ENCODE results near the gene CLASP2. TPM values are rescaled to one million over a fixed set of nuclear protein-coding genes. Genes with fewer than 3 reads are reported as not detected.
"Not testable (repeated sequence)": the region's sequence is repeated elsewhere in the genome, so short reads cannot be mapped to it uniquely, and the experiment has no call there.

The CLASP2 gene
- total RNA-seq, 2 donors from 2014 or later, result 34.8 to 47.8 TPM

GRCh38 chr3:33482111-33482521 is 235.9 kb downstream of the CLASP2 start:
- H3K36me3 ChIP-seq (replicated peaks in 1 of 2; ENCODE audit: insufficient read depth in 1 of 2, low read depth in 2 of 2), result no peaks in the 10 kb centered on the region
- DNase-seq, result peak in 1 of 4 donors; percentile 16
- intact Hi-C loops (cut with DNase I), result no loop called here
- no peak overlapping the region for H3K4me3 ChIP-seq
- TF ChIP-seq CTCF (IDR thresholded peaks at IDR 0.05), result no peak
- no peak for TF ChIP-seq POLR2A (IDR thresholded peaks at IDR 0.05)
- H3K9me3 ChIP-seq, result no peaks in the 10 kb centered on the region
- H3K27ac ChIP-seq, result peak overlapping the region in 3 of 4 donors; percentile 6 to 64 (median 37)
- 4 to 19% methylated on average over 1 of the region's 1 CpG for WGBS, 2 donors
- ATAC-seq, result peak; percentile 71
- peaks cover 18% of the 10 kb centered on the region for H3K4me1 ChIP-seq
- H3K27me3 ChIP-seq, result no peaks in the 10 kb centered on the region

DNA sequence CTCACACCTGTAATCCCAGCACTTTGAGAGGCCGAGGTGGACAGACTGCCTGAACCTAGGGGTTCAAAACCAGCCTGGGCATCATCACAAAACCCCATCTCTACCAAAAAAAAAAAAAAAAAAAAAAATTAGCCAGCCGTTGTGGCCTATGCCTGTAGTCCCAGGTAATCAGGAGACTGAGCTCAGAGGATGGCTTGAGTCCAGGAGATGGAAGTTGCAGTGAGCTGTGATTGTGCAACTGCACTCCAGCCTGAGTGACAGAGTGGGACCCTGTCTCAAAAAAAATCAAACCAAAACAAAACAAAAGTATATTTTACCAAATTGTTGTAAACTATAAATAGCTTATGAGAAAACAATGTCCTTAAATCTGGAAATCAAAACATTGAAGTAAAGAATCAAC is 243.2 kb downstream of the CLASP2 start:
- Histone ChIP-seq H3K27me3 (no peaks in the 10 kb centered on the region), H3K9me3 (no peaks in the 10 kb centered on the region), H3K4me3 (no peak overlapping the region), H3K27ac (no peak overlapping the region), H3K36me3 (replicated peaks in 1 of 2; ENCODE audit: insufficient read depth in 1 of 2, low read depth in 2 of 2) (no peaks in the 10 kb centered on the region), H3K4me1 (no peaks in the 10 kb centered on the region)
- no peak for ATAC-seq
- DNase-seq, result no peak
- 52 to 66% methylated on average over 2 of the region's 2 CpGs for WGBS, 2 donors
- intact Hi-C loops (cut with DNase I), result no loop called here
- TF ChIP-seq POLR2A (IDR thresholded peaks at IDR 0.05) (no peak), CTCF (IDR thresholded peaks at IDR 0.05) (no peak)

- no peak for TF ChIP-seq CTCF (IDR thresholded peaks at IDR 0.05)
- TF ChIP-seq POLR2A (IDR thresholded peaks at IDR 0.05), result no peak
- intact Hi-C loops (cut with DNase I), result no loop called here
- Histone ChIP-seq H3K9me3 (no peaks in the 10 kb centered on the region), H3K27me3 (no peaks in the 10 kb centered on the region), H3K36me3 (replicated peaks in 1 of 2; ENCODE audit: insufficient read depth in 1 of 2, low read depth in 2 of 2) (no peaks in the 10 kb centered on the region), H3K4me3 (no peak overlapping the region), H3K27ac (no peak overlapping the region), H3K4me1 (no peaks in the 10 kb centered on the region)
- ATAC-seq, result no peak
- DNase-seq, result no peak
- WGBS, 2 donors, result 93 to 97% methylated on average over 2 of the region's 2 CpGs
These were observed 244.2 kb downstream of the CLASP2 start for GRCh38 chr3:33473813-33474212.

- Histone ChIP-seq H3K27me3 (no peaks in the 10 kb centered on the region), H3K4me1 (no peaks in the 10 kb centered on the region), H3K9me3 (no peaks in the 10 kb centered on the region), H3K36me3 (replicated peaks in 1 of 2; ENCODE audit: insufficient read depth in 1 of 2, low read depth in 2 of 2) (no peaks in the 10 kb centered on the region), H3K27ac (no peak overlapping the region), H3K4me3 (no peak overlapping the region)
- WGBS, 2 donors, result 77 to 93% methylated on average over 3 of the region's 3 CpGs
- DNase-seq (no peak), ATAC-seq (no peak)
- TF ChIP-seq CTCF (IDR thresholded peaks at IDR 0.05) (no peak), POLR2A (IDR thresholded peaks at IDR 0.05) (no peak)
- intact Hi-C loops (cut with DNase I), result no loop called here
These were observed 250.3 kb downstream of the CLASP2 start for GRCh38 chr3:33467786-33468185.

GRCh38 chr3:33461097-33461496 is 257.0 kb downstream of the CLASP2 start:
- Histone ChIP-seq H3K27ac (no peak overlapping the region), H3K9me3 (peaks cover 0 to 8% (median 0%) of the 10 kb centered on the region in 3 donors), H3K4me1 (no peaks in the 10 kb centered on the region), H3K27me3 (no peaks in the 10 kb centered on the region), H3K36me3 (replicated peaks in 1 of 2; ENCODE audit: insufficient read depth in 1 of 2, low read depth in 2 of 2) (no peaks in the 10 kb centered on the region), H3K4me3 (no peak overlapping the region)
- 98% methylated on average over 2 of the region's 2 CpGs for WGBS, 2 donors
- no peak for TF ChIP-seq POLR2A (IDR thresholded peaks at IDR 0.05)
- TF ChIP-seq CTCF (IDR thresholded peaks at IDR 0.05), result no peak
- ATAC-seq (no peak), DNase-seq (no peak)
- intact Hi-C loops (cut with DNase I), result no loop called here

GRCh38 chr3:33459577-33459976 is 258.5 kb downstream of the CLASP2 start:
- DNase-seq; H3K9me3 ChIP-seq; intact Hi-C loops (cut with DNase I); H3K27me3 ChIP-seq; H3K4me1 ChIP-seq; H3K4me3 ChIP-seq; ATAC-seq; H3K27ac ChIP-seq; H3K36me3 ChIP-seq (replicated peaks in 1 of 2; ENCODE audit: insufficient read depth in 1 of 2, low read depth in 2 of 2): not testable (repeated sequence)
- 94 to 96% methylated on average over 4 of the region's 4 CpGs for WGBS, 2 donors

All from body of pancreas (tissue), 4 donors.